ENCODE data around the gene CYP51A1.
A peak's percentile ranks its signal among the peaks of the same experiment; 100 is the strongest.
"Not testable (repeated sequence)": the region's sequence is repeated elsewhere in the genome, so short reads cannot be mapped to it uniquely, and the experiment has no call there.

Gene CYP51A1

GRCh38 chr7:92149736-92150239 lies 15.5 kb upstream of the CYP51A1 start:
- H3K27me3 ChIP-seq (ENCODE audit: control insufficient read depth in 2 of 2, insufficient read depth in 2 of 2, low read length in 2 of 2) = no peaks in the 10 kb centered on the region
- no peak overlapping the region for H3K4me3 ChIP-seq (ENCODE audit: low read length in 2 of 2)
- H3K36me3 ChIP-seq (ENCODE audit: control insufficient read depth in 2 of 2, insufficient read depth in 2 of 2, low read length in 2 of 2) = no peaks in the 10 kb centered on the region
- no peaks in the 10 kb centered on the region for H3K9me3 ChIP-seq (ENCODE audit: control insufficient read depth in 2 of 2, low read length in 2 of 2)
- no peak overlapping the region for H3K27ac ChIP-seq (ENCODE audit: low read depth in 2 of 2, low read length in 2 of 2)
- no peaks in the 10 kb centered on the region for H3K4me1 ChIP-seq (ENCODE audit: control insufficient read depth in 2 of 2, insufficient read depth in 2 of 2, low read length in 2 of 2)
- H3K9ac ChIP-seq (ENCODE audit: low read depth in 1 of 2, low read length in 2 of 2) = no peak overlapping the region

GRCh38 chr7:92143192-92143880 lies 9.1 kb upstream of the CYP51A1 start:
- not testable (repeated sequence) for H3K9me3 ChIP-seq (ENCODE audit: control insufficient read depth in 2 of 2, low read length in 2 of 2); H3K36me3 ChIP-seq (ENCODE audit: control insufficient read depth in 2 of 2, insufficient read depth in 2 of 2, low read length in 2 of 2); H3K4me3 ChIP-seq (ENCODE audit: low read length in 2 of 2); H3K27ac ChIP-seq (ENCODE audit: low read depth in 2 of 2, low read length in 2 of 2); H3K4me1 ChIP-seq (ENCODE audit: control insufficient read depth in 2 of 2, insufficient read depth in 2 of 2, low read length in 2 of 2); H3K27me3 ChIP-seq (ENCODE audit: control insufficient read depth in 2 of 2, insufficient read depth in 2 of 2, low read length in 2 of 2); H3K9ac ChIP-seq (ENCODE audit: low read depth in 1 of 2, low read length in 2 of 2)

- H3K9me3 ChIP-seq (ENCODE audit: control insufficient read depth in 2 of 2, low read length in 2 of 2); H3K4me1 ChIP-seq (ENCODE audit: control insufficient read depth in 2 of 2, insufficient read depth in 2 of 2, low read length in 2 of 2); H3K9ac ChIP-seq (ENCODE audit: low read depth in 1 of 2, low read length in 2 of 2); H3K27ac ChIP-seq (ENCODE audit: low read depth in 2 of 2, low read length in 2 of 2); H3K4me3 ChIP-seq (ENCODE audit: low read length in 2 of 2); H3K27me3 ChIP-seq (ENCODE audit: control insufficient read depth in 2 of 2, insufficient read depth in 2 of 2, low read length in 2 of 2); H3K36me3 ChIP-seq (ENCODE audit: control insufficient read depth in 2 of 2, insufficient read depth in 2 of 2, low read length in 2 of 2): not testable (repeated sequence)
Measured at GRCh38 chr7:92142791-92143190, 8.5 kb upstream of the CYP51A1 start.

- H3K27ac ChIP-seq (ENCODE audit: low read depth in 2 of 2, low read length in 2 of 2) = no peak overlapping the region
Measured at GRCh38 chr7:92141161-92141560, 6.9 kb upstream of the CYP51A1 start.

DNA sequence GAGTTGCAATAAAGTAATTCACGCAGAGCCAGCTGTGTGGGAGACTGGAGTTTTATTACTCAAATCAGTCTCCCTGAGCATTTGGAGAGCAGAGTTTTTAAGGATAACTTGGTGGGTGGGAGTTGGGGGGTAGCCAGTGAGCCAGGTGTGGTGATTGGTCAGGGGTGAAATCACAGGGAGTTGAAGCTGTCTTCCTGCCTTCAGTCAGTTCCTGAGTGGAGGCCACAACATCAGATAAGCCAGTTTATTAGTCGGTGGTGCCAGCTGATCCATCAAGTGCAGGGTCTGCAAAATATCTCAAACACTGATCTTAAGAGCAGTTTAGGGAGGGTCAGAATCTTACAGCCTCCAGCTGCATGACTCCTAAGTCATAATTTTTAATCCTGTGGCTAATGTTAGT lies 3.3 kb upstream of the CYP51A1 start:
- no peak overlapping the region for H3K4me3 ChIP-seq (ENCODE audit: low read length in 2 of 2)
- peaks cover 6 to 11% of the 10 kb centered on the region in 2 donors for H3K4me1 ChIP-seq (ENCODE audit: control insufficient read depth in 2 of 2, insufficient read depth in 2 of 2, low read length in 2 of 2)
- H3K27ac ChIP-seq (ENCODE audit: low read depth in 2 of 2, low read length in 2 of 2) = no peak overlapping the region
- H3K36me3 ChIP-seq (ENCODE audit: control insufficient read depth in 2 of 2, insufficient read depth in 2 of 2, low read length in 2 of 2) = no peaks in the 10 kb centered on the region
- H3K9me3 ChIP-seq (ENCODE audit: control insufficient read depth in 2 of 2, low read length in 2 of 2) = no peaks in the 10 kb centered on the region
- H3K27me3 ChIP-seq (ENCODE audit: control insufficient read depth in 2 of 2, insufficient read depth in 2 of 2, low read length in 2 of 2) = no peaks in the 10 kb centered on the region
- H3K9ac ChIP-seq (ENCODE audit: low read depth in 1 of 2, low read length in 2 of 2) = no peak overlapping the region

More at GRCh38 chr7:92141161-92141560, 6.9 kb upstream of the CYP51A1 start:
- Histone ChIP-seq H3K4me3 (ENCODE audit: low read length in 2 of 2) (no peak overlapping the region), H3K4me1 (ENCODE audit: control insufficient read depth in 2 of 2, insufficient read depth in 2 of 2, low read length in 2 of 2) (no peaks in the 10 kb centered on the region), H3K9me3 (ENCODE audit: control insufficient read depth in 2 of 2, low read length in 2 of 2) (no peaks in the 10 kb centered on the region), H3K27me3 (ENCODE audit: control insufficient read depth in 2 of 2, insufficient read depth in 2 of 2, low read length in 2 of 2) (no peaks in the 10 kb centered on the region), H3K36me3 (ENCODE audit: control insufficient read depth in 2 of 2, insufficient read depth in 2 of 2, low read length in 2 of 2) (no peaks in the 10 kb centered on the region), H3K9ac (ENCODE audit: low read depth in 1 of 2, low read length in 2 of 2) (no peak overlapping the region)

DNA sequence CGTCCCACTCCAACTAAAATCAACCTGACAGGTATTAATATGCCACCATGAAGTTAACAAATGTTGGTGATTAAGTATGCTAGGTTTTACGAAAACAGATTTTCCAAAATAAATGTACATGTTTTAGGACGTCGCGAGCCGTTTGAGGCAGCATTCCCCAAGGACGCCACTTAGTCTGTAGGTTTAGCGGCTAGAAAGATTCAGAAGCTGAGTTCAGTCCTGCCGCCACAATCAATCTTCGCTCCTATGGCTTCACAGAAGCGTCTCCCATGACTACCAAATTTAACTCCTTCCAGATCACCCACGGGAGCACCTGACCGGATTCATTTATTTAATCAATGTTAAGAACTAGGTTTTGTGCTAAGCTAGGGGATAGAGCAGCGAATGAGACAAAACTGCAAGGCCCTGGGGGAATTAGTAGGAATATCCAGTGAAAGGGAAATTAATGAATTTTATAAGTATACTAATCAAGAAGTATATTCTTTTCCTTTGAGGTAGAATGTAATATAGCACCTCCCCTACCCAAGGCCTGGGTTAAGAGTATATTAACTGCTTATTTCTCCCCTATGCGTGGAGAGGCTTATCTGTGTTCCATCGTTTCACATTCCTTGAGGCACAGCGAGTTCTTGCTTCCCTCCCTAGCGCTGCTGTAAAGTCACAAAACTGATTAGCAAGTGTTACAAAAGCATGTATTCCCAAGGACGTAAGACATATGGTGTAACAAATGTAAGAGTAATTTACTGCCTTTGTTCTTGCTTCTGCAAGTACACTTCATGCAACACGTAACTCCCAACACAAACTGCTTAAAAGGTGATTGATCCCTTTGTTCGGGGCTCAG lies 994 bp upstream of the CYP51A1 start:
- peak overlapping the region; percentile 96 to 98 for H3K27ac ChIP-seq (ENCODE audit: low read depth in 2 of 2, low read length in 2 of 2)
- H3K9ac ChIP-seq (ENCODE audit: low read depth in 1 of 2, low read length in 2 of 2) = peak overlapping the region; percentile 94 to 97
- H3K27me3 ChIP-seq (ENCODE audit: control insufficient read depth in 2 of 2, insufficient read depth in 2 of 2, low read length in 2 of 2) = no peaks in the 10 kb centered on the region
- peaks cover 0 to 6% of the 10 kb centered on the region in 2 donors for H3K36me3 ChIP-seq (ENCODE audit: control insufficient read depth in 2 of 2, insufficient read depth in 2 of 2, low read length in 2 of 2)
- no peaks in the 10 kb centered on the region for H3K9me3 ChIP-seq (ENCODE audit: control insufficient read depth in 2 of 2, low read length in 2 of 2)
- peak overlapping the region; percentile 81 to 94 for H3K4me3 ChIP-seq (ENCODE audit: low read length in 2 of 2)
- peaks cover 6 to 13% of the 10 kb centered on the region in 2 donors for H3K4me1 ChIP-seq (ENCODE audit: control insufficient read depth in 2 of 2, insufficient read depth in 2 of 2, low read length in 2 of 2)

- Histone ChIP-seq H3K4me3 (ENCODE audit: low read length in 2 of 2) (peak overlapping the region; percentile 81 to 94), H3K9me3 (ENCODE audit: control insufficient read depth in 2 of 2, low read length in 2 of 2) (no peaks in the 10 kb centered on the region), H3K4me1 (ENCODE audit: control insufficient read depth in 2 of 2, insufficient read depth in 2 of 2, low read length in 2 of 2) (peaks cover 6 to 13% of the 10 kb centered on the region in 2 donors), H3K9ac (ENCODE audit: low read depth in 1 of 2, low read length in 2 of 2) (peak overlapping the region; percentile 94 to 97), H3K27ac (ENCODE audit: low read depth in 2 of 2, low read length in 2 of 2) (peak overlapping the region; percentile 96 to 98), H3K27me3 (ENCODE audit: control insufficient read depth in 2 of 2, insufficient read depth in 2 of 2, low read length in 2 of 2) (no peaks in the 10 kb centered on the region), H3K36me3 (ENCODE audit: control insufficient read depth in 2 of 2, insufficient read depth in 2 of 2, low read length in 2 of 2) (peaks cover 5 to 8% of the 10 kb centered on the region in 2 donors)
Measured at GRCh38 chr7:92133737-92134270, 473 bp downstream of the CYP51A1 start.

DNA sequence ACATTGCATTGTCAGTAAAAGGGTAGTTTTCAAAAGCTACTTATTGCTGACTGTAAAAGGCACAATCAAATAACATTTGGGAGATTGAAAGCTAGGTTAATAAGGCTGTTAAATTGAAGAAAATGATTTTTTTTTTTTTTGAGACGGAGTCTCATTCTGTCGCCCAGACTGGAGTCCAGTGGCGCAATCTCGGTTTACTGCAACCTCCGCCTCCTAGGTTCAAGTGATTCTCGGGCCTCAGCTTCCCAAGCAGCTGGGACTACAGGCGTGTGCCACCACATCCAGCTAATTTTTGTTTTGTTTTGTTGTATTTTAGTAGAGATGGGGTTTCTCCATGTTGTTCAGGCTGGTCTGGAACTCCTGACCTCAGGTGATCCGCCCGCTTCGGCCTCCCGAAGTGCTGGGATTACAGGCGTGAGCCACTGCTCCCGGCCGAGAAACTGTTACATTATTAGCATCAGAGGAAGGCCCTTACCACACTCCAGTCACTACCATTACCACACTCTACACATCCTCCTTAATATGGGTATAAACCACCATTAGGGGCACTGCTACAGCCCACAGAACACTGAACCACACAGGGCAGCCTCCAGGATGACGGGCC lies 1.0 kb downstream of the CYP51A1 start:
- peak overlapping the region; percentile 96 to 98 for H3K27ac ChIP-seq (ENCODE audit: low read depth in 2 of 2, low read length in 2 of 2)
- H3K36me3 ChIP-seq (ENCODE audit: control insufficient read depth in 2 of 2, insufficient read depth in 2 of 2, low read length in 2 of 2) = peaks cover 8 to 13% of the 10 kb centered on the region in 2 donors
- peak overlapping the region; percentile 81 to 94 for H3K4me3 ChIP-seq (ENCODE audit: low read length in 2 of 2)
- H3K27me3 ChIP-seq (ENCODE audit: control insufficient read depth in 2 of 2, insufficient read depth in 2 of 2, low read length in 2 of 2) = no peaks in the 10 kb centered on the region
- peak overlapping the region; percentile 94 to 97 for H3K9ac ChIP-seq (ENCODE audit: low read depth in 1 of 2, low read length in 2 of 2)
- peaks cover 6 to 13% of the 10 kb centered on the region in 2 donors for H3K4me1 ChIP-seq (ENCODE audit: control insufficient read depth in 2 of 2, insufficient read depth in 2 of 2, low read length in 2 of 2)
- H3K9me3 ChIP-seq (ENCODE audit: control insufficient read depth in 2 of 2, low read length in 2 of 2) = no peaks in the 10 kb centered on the region

DNA sequence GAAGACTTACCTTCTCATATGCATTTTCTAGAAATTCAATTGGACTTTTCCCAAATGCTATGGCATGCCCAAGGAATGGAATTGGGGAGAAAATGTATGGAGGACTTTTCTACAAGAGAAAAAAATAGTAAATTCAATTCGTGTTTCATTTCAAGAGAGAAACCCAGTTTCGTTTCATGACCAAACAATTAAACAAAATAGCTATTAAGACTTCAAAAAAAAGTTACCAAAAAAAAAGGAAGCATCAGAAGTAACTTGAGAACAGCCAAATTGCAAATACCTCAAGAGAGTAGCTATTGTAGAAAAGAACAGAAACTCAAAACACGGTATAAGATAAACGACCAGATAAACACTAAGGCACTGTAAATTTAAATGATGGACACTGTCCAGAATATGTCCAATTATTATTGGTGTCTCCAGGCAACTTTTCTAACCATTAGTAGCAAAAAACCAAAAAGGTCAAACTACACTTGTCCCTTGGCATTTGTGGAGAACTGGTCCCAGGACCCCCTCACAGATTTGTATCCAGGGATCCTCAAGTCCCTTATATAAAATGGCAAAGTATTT lies 2.4 kb downstream of the CYP51A1 start:
- Histone ChIP-seq H3K27ac (ENCODE audit: low read depth in 2 of 2, low read length in 2 of 2) (no peak overlapping the region), H3K27me3 (ENCODE audit: control insufficient read depth in 2 of 2, insufficient read depth in 2 of 2, low read length in 2 of 2) (no peaks in the 10 kb centered on the region), H3K9me3 (ENCODE audit: control insufficient read depth in 2 of 2, low read length in 2 of 2) (no peaks in the 10 kb centered on the region), H3K4me1 (ENCODE audit: control insufficient read depth in 2 of 2, insufficient read depth in 2 of 2, low read length in 2 of 2) (peaks cover 6 to 13% of the 10 kb centered on the region in 2 donors), H3K36me3 (ENCODE audit: control insufficient read depth in 2 of 2, insufficient read depth in 2 of 2, low read length in 2 of 2) (peaks cover 13 to 20% of the 10 kb centered on the region in 2 donors), H3K4me3 (ENCODE audit: low read length in 2 of 2) (no peak overlapping the region), H3K9ac (ENCODE audit: low read depth in 1 of 2, low read length in 2 of 2) (no peak overlapping the region)
